ENCODE measurements around the gene TLE3. TPM values are rescaled to one million over a fixed set of nuclear protein-coding genes. Genes with fewer than 3 reads are reported as not detected.
A peak's percentile ranks its signal among the peaks of the same experiment; 100 is the strongest.

TLE3 gene
- total RNA-seq, 1 donor from 2014 or later, result 42.5 TPM

- no peak for DNase-seq (ENCODE audit: low spot score)
Measured at GRCh38 chr15:70031261-70031660, 66.5 kb downstream of the TLE3 start.

GRCh38 chr15:70030851-70031250 lies 66.9 kb downstream of the TLE3 start:
- DNase-seq (ENCODE audit: low spot score), result no peak

GRCh38 chr15:70029297-70029701 lies 68.4 kb downstream of the TLE3 start:
- DNase-seq (ENCODE audit: low spot score), result no peak

GRCh38 chr15:70027518-70027917 lies 70.2 kb downstream of the TLE3 start:
- no peak for DNase-seq (ENCODE audit: low spot score)

- DNase-seq (ENCODE audit: low spot score), result no peak
Measured at GRCh38 chr15:70026991-70027390, 70.7 kb downstream of the TLE3 start.

GRCh38 chr15:70025413-70026296 lies 72.1 kb downstream of the TLE3 start:
- DNase-seq (ENCODE audit: low spot score), result no peak

- DNase-seq (ENCODE audit: low spot score), result no peak
Measured at GRCh38 chr15:70024521-70024920, 73.2 kb downstream of the TLE3 start.

- peak; percentile 23 for DNase-seq (ENCODE audit: low spot score)
Measured at GRCh38 chr15:70023769-70024491, 73.8 kb downstream of the TLE3 start.

GRCh38 chr15:70023064-70023768 lies 74.5 kb downstream of the TLE3 start:
- DNase-seq (ENCODE audit: low spot score), result peak; percentile 29

GRCh38 chr15:70020229-70020628 lies 77.5 kb downstream of the TLE3 start:
- DNase-seq (ENCODE audit: low spot score), result no peak

- no peak for DNase-seq (ENCODE audit: low spot score)
Measured at GRCh38 chr15:70018646-70019600, 78.8 kb downstream of the TLE3 start.

- no peak for DNase-seq (ENCODE audit: low spot score)
Measured at GRCh38 chr15:70017801-70018200, 79.9 kb downstream of the TLE3 start.

- no peak for DNase-seq (ENCODE audit: low spot score)
Measured at GRCh38 chr15:70017025-70017424, 80.7 kb downstream of the TLE3 start.

GRCh38 chr15:70016511-70016994 lies 81.2 kb downstream of the TLE3 start:
- DNase-seq (ENCODE audit: low spot score), result no peak

- no peak for DNase-seq (ENCODE audit: low spot score)
Measured at GRCh38 chr15:70014860-70015490, 82.7 kb downstream of the TLE3 start.

GRCh38 chr15:70014331-70014730 lies 83.4 kb downstream of the TLE3 start:
- no peak for DNase-seq (ENCODE audit: low spot score)

GRCh38 chr15:70013656-70014313 lies 83.9 kb downstream of the TLE3 start:
- no peak for DNase-seq (ENCODE audit: low spot score)

- DNase-seq (ENCODE audit: low spot score), result no peak
Measured at GRCh38 chr15:70012895-70013294, 84.8 kb downstream of the TLE3 start.

- DNase-seq (ENCODE audit: low spot score), result no peak
Measured at GRCh38 chr15:70008697-70009290, 88.9 kb downstream of the TLE3 start.
